Embryonic facial prominence (tissue), 1 donor: ENCODE results near the gene AQP12B.
"Not testable (repeated sequence)": the region's sequence is repeated elsewhere in the genome, so short reads cannot be mapped to it uniquely, and the experiment has no call there.

ENCODE experiments used
- DNase-seq: peaks from one replicate; pipeline ENCODE4 v3.0.0-alpha.2; 2016; ENCODE audit errors: extremely low spot score

AQP12B gene

GRCh38 chr2:240683329-240683979, 769 bp upstream of the AQP12B start:
- DNase-seq: not testable (repeated sequence)

GRCh38 chr2:240680185-240680584, 2.5 kb downstream of the AQP12B start:
- not testable (repeated sequence) for DNase-seq

- DNase-seq: not testable (repeated sequence)
Observed at GRCh38 chr2:240678909-240679308, 3.8 kb downstream of the AQP12B start.

- not testable (repeated sequence) for DNase-seq
Observed at GRCh38 chr2:240678043-240678442, 4.6 kb downstream of the AQP12B start.

- DNase-seq: not testable (repeated sequence)
Observed at GRCh38 chr2:240675345-240675744, 7.3 kb downstream of the AQP12B start.

- DNase-seq: not testable (repeated sequence)
Observed at GRCh38 chr2:240674461-240675184, 8.1 kb downstream of the AQP12B start.

- no peak for DNase-seq
Observed at GRCh38 chr2:240672701-240673190, 9.9 kb downstream of the AQP12B start.

- DNase-seq: no peak
Observed at GRCh38 chr2:240672076-240672700, 10.5 kb downstream of the AQP12B start.

- DNase-seq: no peak
Observed at GRCh38 chr2:240670950-240671349, 11.7 kb downstream of the AQP12B start.

- DNase-seq: no peak
Observed at GRCh38 chr2:240670402-240670801, 12.3 kb downstream of the AQP12B start.

- DNase-seq: no peak
Observed at GRCh38 chr2:240664622-240665021, 18.1 kb downstream of the AQP12B start.

GRCh38 chr2:240663546-240664190, 19.0 kb downstream of the AQP12B start:
- no peak for DNase-seq

- DNase-seq: no peak
Observed at GRCh38 chr2:240662681-240663080, 20.0 kb downstream of the AQP12B start.

GRCh38 chr2:240659883-240660282, 22.8 kb downstream of the AQP12B start:
- DNase-seq: not testable (repeated sequence)

GRCh38 chr2:240655931-240656886, 26.5 kb downstream of the AQP12B start:
- DNase-seq: no peak

- DNase-seq: no peak
Observed at GRCh38 chr2:240651185-240651584, 31.5 kb downstream of the AQP12B start.

GRCh38 chr2:240650254-240650965, 32.3 kb downstream of the AQP12B start:
- DNase-seq: no peak

GRCh38 chr2:240649331-240649730, 33.4 kb downstream of the AQP12B start:
- DNase-seq: no peak

- DNase-seq: no peak
Observed at GRCh38 chr2:240648650-240649275, 33.9 kb downstream of the AQP12B start.

- no peak for DNase-seq
Observed at GRCh38 chr2:240648155-240648649, 34.5 kb downstream of the AQP12B start.
